Measurements from ENCODE around the gene MARCHF6.
"Not testable (repeated sequence)": the region's sequence is repeated elsewhere in the genome, so short reads cannot be mapped to it uniquely, and the experiment has no call there.

MARCHF6 gene

DNA sequence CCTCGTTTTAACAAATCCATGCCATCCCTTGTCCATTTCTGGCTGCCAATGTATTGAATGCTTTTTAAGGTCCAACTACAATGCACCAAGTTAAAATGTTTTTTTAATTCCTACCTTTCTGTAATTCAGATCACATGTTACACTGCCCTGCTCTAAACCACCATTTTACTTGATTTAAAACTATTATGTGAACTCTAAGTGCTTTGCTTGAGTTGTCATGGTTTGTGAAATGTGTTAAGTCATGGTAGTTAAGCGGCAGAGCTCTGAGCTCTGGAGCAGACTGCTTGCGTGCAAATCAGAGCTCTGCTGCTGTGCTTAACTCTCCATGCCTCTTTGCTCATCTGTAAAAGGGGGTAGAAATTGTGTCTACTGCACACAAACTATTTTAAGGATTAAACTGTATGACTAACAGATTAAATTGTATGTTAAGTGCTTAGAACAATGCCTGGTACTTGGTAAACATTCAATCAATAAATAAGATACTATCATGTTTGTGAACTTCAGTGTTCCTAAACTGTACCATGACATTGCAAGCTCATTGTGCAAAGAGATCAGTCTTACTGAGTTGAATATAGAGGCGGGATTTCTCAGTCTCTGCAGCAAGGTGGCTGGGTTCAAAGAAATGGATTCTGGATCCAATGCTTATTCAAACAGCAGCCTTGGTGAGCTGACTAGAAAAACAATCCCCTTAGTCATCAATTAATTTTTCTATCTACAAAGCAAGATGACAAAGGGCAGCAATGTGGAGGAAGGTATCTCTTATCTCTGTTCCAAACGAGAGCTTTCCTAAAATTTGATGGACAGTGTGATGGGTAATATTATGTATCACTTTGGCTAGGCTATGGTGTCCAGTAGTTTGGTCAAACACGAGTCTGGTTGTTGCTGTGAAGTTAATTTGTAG, 29.7 kb upstream of the MARCHF6 start:
- no peak for DNase-seq

DNA sequence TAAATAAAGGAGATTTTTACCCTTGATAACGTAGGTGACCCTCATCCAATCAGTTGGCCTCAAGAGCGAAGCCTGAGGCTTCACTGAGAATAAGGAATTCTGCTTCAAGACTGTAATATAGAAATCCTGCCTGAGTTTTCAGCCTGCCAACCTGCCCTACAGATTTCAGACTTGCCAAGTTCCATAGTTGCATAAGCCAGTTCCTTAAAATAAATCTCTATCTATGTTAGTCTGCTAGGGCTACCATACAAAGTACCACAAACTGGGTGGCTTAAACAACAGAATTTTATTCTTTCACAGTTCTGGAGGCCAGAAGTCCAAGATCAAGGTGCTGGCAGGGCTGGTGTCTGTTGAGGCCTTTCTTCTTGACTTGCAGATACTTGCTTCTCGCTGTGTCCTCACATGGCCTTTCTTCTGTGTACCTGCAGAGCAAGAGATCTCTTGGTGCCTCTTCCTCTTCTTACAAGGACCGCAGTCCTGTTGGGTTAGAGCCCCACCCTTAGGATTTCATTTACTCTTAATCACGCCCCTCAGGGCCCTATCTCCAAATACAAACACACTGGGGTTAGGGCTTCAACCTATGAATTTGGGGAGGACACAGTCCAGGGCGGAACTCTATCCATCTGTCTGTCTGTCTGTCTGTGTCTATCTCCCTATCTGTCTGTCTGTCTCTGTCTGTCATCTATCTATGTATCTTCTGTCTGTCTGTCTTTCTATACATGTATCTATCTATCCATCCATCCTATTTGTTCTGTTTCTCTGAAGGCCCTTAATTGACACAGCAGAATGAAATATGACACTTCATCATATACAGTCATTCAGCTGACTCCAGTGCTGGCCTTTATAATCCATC, 28.8 kb upstream of the MARCHF6 start:
- DNase-seq: no peak

DNA sequence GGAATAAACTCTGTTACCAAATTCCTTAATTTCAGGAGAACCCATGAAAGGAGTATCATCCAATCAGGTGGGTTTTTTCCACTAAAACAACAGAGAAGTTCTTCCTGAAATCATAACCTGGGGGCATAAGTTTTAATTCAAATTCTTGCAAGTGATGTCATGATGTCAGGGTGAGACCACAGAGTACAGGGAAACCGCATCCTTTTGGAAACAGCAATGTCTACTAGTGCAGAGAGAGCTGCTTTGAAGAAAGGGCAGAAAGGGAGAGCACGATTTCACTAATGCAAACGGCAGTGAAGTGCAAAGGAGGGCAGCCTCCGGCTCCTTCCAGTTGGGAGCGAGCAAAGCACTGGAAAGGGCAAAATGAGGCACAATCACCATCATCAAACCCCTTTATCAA, 25.2 kb upstream of the MARCHF6 start:
- no peak for DNase-seq

DNA sequence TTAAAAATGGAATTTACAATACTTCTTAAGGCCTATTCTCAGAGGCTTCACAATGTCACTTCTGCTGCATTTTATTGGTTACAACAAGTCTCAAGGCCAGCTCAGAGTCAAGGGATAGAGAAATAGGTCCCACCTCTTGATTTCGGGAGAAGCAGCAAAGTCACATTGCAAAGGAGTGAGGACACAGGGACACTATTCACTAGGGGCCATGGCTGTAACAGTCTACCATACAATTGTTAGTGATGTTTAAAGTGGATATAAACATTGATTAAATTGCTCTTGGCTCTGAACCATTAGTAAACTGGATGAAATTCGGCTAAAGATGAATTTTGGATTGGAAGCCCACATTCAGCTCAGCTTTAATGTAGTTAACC, 24.1 kb upstream of the MARCHF6 start:
- DNase-seq: no peak

DNA sequence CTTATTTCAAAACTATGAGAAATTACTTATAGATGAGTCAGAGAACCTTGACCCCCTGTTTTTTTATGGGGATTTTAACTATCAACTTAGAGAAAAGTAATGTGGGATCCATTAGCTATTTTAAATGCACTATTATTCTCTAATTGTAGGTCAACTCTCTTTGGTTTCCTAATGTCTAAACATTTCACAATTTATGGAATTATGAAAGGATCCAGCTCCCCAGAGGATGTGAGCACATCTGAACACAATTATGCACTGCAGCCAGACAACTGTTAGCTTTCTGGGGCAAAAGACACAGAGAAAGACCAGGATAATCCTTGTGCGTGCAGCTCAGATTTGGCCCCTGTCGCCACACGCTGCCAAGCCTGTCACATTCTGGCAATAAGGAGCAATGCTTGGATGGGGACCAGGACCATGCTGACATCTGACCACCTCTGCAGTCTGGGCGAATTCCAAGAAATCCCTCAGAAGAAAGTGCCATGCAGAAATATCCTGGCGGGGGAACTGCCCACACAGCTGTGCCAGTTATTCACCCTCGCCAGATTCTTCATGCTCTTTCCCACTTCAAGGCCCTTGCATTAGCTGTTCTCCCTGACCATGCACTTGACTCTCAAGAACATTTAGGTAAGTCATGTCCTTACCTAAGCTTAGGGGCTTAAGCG, 23.5 kb upstream of the MARCHF6 start:
- DNase-seq: no peak

DNA sequence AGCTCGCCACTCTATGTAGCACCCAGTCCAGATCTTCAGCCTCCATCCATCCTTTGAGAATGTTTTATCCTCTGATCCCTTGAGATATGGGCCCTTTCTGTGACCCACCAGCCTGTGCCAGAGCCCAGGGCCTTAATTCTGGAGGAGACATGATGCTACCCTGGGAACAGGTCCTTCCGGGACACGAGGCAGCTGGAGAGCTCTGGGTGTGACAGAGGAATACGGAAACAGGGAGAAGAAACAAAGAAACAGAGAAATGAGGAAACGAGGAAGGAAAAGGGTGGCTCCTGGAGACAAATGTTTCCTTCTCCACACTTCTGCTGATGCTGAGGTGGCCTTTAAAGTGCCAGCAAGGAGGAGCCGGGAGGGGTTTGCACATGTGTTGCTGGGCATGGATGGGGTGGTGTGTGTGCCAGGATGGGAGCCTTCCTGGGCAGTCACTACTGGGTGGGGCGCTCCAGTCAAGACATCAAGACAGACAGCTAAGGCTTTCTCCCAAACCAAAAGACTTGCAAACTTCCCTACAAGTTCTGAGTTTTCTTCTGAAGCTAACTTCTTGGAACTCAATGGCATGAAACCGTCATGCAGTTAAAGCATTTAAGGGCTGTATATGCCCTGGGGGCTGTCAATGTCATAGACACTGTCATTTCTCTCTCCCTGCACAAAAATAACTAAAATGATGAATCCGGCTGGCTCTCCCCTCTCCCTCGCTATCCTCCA, 22.8 kb upstream of the MARCHF6 start:
- no peak for DNase-seq

DNA sequence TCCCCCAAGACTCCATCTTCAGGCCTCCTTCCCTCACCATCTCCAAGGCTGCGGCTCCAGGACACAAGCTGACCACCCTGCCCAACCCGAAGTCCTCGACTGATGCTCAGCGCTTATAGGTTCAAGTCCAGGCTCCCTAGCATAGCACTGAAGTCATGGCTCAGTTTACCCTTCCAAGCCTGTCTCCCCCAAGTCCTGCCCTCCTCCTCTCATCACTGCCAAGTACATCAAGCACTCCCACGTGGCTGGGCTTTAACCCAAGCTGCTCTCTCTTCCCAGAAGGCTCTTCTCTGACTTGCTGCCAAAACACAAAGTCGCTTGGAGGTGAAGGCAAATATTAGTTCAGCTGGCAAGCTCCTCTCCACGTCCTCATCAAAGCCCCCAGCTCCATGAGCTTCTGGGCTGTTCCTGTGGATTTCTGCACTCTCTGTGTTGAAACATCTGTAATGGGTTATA, 22.1 kb upstream of the MARCHF6 start:
- DNase-seq: no peak

DNA sequence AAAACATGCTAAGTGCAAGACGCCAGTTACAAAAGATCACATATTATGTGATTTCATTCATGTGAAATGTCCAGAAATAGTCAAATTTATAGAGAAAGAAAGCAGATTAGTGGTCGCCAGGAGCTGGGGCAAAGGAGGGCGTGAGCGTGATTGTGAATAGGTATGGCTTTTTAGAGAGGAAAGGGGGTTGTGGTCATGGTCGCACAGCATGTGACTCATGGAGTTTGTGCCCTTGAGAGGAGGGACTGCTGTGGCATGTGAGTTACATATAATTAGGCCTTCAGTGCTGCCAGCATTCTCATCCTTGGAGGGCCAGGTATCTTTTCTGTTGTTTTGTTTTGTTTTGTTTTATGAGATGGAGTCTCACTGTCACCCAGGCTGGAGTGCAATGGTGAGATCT, 21.2 kb upstream of the MARCHF6 start:
- DNase-seq: no peak

DNA sequence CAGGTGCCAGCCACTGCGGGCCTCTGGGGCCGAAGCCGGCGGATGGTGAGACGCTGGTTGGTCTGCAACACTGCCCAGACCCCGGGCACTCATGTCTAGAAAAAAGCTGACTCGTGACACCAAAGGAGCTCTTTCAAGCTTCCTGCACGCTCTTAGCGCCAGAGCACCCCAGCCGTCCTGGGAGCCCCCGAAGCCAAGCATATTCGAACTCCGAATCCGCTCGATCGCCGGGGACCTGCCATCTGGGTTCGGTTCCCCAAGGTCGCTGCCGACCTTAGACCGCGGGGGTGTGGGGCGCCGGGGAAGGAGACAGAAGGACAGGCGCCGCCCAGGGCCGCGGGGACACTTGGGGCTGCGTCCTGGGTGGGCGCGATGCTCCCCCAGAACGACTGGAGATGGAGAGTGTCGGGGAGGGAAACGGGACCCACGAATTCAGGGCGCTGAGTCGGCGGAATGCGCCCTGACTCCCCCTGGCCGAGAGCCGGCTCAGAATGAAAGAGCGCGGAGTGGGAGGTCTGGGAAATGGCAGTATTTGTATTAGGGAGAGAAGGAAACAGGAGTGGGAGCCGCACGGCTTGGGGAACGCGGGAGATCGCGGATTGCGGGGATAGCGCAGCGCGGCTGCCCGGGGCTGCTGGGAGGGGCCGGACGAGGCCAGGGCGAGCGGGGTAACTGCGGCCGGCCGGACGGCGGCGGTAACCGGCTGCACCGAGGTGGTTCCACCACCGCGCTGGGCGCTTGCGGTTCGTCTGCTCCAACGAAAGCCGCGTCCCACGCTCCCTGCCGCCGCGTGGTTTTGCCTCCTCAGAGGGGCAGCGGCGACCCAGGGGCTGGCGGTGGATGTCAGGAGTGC, 20.1 kb upstream of the MARCHF6 start:
- no peak for DNase-seq

DNA sequence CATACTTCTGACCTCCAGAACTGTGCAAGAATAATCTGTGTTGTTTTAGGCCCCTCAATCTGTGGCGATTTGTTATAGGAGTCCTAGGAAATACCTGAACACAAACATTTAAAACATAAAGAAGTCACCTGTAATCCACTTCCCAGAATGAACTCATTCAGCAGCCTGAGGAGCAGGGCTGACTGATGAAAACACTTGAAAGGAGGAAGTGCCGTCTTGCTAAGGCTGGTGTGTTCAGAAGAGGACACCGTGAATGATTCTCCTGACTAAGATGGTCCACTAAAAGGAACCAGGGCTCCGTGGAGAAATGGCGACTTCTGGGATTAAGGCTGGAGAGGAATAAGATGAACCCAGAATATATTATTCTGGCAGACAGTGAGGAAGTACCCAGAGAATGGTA, 18.7 kb upstream of the MARCHF6 start:
- DNase-seq: no peak

DNA sequence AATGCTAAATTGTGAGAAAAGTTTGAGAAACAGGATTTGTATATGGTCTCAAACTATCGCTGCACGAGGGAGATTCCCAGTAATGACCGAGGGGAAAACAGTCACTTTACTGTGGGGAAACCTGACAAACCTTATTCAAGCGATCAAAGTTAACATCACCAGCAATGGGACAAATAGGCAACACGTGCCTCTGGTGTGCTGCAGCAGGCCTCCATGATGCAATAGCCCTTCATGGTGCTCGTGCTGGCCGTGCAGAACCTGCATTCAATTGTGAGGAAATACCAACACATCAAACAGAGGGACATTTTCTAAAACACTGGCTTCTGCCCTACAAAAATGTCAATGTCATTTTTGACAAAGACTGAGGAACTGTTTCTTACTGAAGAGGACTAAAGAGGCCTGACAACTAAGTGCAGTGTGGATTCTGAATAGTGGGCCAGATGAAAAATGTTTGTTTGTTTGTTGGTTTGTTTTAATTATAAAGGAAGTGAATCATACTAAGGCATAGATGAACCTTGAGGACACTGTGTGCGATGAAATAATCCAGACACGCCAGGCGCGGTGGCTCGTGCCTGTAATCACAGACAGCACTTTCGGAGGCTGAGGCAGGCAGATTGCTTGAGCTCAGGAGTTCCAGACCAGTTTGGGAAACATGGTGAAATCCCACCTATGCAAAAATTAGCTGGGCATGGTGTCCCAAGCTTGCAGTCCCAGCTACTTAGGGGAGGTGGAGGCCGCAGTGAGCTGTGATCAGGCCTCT, 17.6 kb upstream of the MARCHF6 start:
- no peak for DNase-seq

DNA sequence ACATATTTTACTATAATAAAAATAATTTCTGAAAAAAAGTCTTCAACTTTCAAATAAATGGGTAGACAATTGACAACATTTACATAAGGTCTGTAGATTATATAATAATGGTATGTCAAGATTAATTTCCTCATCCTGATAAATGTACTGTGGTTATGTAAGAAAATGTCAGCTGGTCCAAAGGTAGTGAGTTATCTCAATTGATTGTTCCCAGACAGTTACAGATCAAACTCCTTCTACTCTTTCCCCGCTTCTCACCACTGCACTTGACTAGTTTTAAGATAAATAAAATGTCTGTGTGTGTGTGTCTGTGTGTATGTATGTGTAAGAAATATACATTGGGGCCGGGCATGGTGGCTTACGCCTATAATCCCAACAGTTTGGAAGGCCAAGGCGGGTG, 16.4 kb upstream of the MARCHF6 start:
- DNase-seq: no peak

DNA sequence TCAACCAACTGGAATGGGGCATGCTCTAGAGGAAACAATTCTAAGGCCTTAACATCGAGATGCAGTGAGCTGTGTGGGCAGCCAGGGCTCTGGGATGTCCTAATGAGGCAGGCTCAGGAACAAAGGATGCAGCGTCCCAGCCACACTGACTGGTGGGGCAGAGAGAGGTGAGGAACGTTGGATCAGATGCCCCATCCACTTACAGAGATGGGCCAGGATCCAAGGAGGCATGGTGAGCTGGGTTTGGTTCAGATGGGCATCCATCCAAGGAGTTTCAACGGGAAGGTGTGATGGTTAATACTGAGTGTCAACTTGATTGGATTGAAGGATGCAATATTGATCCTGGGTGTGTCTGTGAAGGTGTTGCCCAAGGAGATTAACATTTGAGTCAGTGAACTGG, 15.5 kb upstream of the MARCHF6 start:
- no peak for DNase-seq

DNA sequence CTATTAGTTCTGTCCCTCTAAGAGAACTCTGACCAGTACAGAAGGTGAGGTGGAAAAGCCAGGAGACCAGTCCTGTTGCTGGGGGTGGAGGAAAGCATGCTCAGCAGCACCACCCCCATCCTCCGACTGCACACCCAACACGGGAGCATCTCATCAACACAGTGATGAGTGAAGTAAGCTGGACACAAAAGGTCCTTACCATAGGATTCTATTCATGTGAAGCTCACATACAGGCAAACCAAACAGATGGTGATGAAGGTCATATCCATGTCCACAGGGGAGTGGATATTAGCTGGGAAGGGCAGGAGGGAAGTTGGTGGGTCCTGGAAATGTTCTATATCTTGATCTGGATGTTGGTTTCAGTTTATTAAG, 14.8 kb upstream of the MARCHF6 start:
- DNase-seq: no peak

DNA sequence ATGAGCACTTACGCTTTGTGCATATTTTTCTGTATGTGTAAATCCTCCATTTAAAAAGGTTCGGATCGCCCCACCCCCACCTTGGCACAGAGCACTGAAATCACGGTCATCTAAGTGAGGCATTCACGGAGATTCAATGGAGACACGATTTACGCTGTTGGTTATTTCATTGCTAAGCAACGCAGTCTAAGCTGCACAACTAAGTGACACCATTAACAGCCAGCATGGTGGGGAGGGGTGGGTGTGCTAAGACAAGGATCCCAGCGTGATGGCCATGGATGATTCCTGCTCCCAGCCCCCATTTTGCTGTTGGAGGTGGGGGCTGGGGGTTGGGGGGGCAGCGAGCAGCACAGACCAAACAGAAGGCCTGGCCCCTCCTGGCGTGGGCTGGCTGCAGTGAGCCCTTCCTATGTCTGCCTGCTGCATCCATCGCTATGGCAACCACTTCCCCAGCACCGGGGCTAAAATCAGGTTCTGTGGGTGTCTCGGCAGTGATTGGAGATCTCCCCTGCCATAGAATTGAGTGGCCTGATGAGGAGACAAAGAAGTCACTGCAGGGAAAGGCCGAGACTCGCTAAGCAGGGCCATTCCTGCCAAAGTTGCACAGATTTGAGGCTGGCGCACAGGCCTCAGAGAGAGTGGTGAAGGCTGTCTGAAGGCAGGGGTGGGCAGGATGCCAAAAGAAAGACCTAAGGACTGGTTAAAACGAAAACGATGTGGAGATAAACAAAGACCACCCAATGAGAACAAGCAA, 14.3 kb upstream of the MARCHF6 start:
- DNase-seq: no peak

DNA sequence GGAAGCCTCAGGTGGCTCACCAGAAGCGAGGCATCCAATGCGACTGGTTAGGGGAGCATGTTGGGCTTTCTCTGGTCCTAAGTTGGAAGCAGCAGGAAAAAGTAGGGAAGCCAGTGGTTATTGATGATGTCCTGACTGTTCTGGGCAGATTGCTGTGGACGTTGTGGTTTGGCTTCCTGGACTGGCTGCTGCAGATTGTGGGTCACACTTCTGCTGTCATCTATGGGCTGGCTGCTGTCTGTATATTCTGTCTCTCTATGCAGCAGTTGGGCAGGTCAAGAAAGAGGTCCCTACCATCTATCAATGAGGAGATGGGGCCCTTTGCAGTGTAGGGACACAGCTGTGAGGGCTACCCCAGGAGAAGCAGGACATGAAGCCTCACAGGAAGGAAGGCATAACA, 13.5 kb upstream of the MARCHF6 start:
- DNase-seq: no peak

DNA sequence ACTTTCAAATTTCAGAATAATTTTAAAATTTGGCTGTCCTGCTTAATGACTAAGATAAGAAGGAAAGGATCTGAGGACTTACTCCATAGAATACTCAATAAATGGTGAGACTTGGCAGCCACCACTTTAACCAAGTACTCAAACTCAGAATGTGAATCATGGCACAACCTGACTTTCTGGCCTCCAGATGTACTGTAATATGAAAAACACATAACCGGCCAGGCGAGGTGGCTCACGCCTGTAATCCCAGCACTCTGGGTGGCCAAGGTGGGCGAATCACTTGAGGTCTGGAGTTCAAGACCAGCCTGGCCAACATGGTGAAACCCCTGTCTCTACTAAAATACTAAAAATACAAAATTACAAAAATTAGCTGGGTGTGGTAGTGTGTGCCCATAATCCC, 10.0 kb upstream of the MARCHF6 start:
- no peak for DNase-seq

DNA sequence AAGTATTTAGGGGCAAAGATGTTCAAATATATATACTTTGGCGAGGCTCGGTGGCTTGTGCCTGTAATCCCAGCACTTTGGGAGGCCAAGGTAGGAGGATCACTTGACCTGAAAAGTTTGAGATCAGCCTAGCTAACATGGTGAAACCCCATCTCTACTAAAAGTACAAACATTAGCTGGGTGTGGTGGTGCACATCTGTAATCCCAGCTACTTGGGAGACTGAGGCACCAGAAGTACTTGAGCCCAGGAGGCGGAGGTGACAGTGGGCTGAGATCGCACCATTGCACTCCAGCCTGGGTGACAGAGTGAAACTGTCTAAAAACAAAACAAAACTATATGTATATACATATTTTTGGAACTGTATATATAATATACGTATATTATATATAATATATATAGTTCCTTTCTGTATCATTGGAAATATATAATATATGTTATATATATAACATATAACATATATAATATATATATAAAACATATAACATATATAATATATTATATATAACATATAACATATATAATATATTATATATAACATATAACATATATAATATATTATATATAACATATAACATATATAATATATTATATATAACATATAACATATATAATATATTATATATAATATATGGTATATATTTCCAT, 8.9 kb upstream of the MARCHF6 start:
- not testable (repeated sequence) for DNase-seq

DNA sequence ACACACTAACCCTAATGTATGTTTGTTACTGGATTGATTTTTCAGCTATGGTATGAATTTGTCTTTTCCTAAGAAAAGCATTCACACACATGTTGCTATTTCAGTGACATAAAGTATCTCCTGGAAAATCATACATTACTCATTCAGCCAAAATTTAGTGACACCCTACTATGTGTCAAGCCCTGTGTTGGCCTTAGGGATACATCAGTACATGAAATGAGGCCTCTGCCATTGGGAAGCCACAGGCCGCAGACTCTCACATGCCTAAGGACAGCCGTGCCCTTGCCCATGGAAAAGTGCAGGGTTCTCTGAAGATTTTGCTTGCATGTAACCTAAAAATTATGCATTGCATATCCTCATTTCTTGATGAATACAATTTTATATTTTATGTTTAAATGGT, 5.2 kb upstream of the MARCHF6 start:
- no peak for DNase-seq

All from activated naive CD4-positive, alpha-beta T cell (primary cell).